ENCODE data around the gene SLC6A13.
"Not testable (repeated sequence)": the region's sequence is repeated elsewhere in the genome, so short reads cannot be mapped to it uniquely, and the experiment has no call there.

SLC6A13 gene

GRCh38 chr12:254912-255311 lies 7.7 kb downstream of the SLC6A13 start:
- DNase-seq (ENCODE audit: low spot score in 2 of 2) (no peak), ATAC-seq (ENCODE audit: low read depth) (no peak)
- Mint-ChIP-seq H3K27ac (no peak overlapping the region), H3K27me3 (peaks cover 19% of the 10 kb centered on the region), H3K9me3 (no peaks in the 10 kb centered on the region), H3K4me1 (no peaks in the 10 kb centered on the region), H3K4me3 (no peak overlapping the region), H3K36me3 (no peaks in the 10 kb centered on the region)

GRCh38 chr12:254039-254438 lies 8.6 kb downstream of the SLC6A13 start:
- Mint-ChIP-seq H3K36me3 (no peaks in the 10 kb centered on the region), H3K27ac (no peak overlapping the region), H3K27me3 (peaks cover 18% of the 10 kb centered on the region), H3K4me3 (no peak overlapping the region), H3K4me1 (no peaks in the 10 kb centered on the region), H3K9me3 (peaks cover under 1% of the 10 kb centered on the region)
- no peak for ATAC-seq (ENCODE audit: low read depth)
- no peak for DNase-seq (ENCODE audit: low spot score in 2 of 2)

- H3K27ac Mint-ChIP-seq: no peak overlapping the region
- ATAC-seq (ENCODE audit: low read depth): no peak
- H3K36me3 Mint-ChIP-seq: no peaks in the 10 kb centered on the region
- peaks cover 18% of the 10 kb centered on the region for H3K27me3 Mint-ChIP-seq
- DNase-seq (ENCODE audit: low spot score in 2 of 2): no peak
- peaks cover 1% of the 10 kb centered on the region for H3K9me3 Mint-ChIP-seq
- H3K4me3 Mint-ChIP-seq: no peak overlapping the region
- no peaks in the 10 kb centered on the region for H3K4me1 Mint-ChIP-seq
Measured at GRCh38 chr12:253116-253831, 9.4 kb downstream of the SLC6A13 start.

GRCh38 chr12:252636-253035 lies 10.0 kb downstream of the SLC6A13 start:
- Mint-ChIP-seq H3K27ac (no peak overlapping the region), H3K27me3 (peaks cover 17% of the 10 kb centered on the region), H3K9me3 (peaks cover 5% of the 10 kb centered on the region), H3K36me3 (no peaks in the 10 kb centered on the region), H3K4me1 (no peaks in the 10 kb centered on the region), H3K4me3 (no peak overlapping the region)
- DNase-seq (ENCODE audit: low spot score in 2 of 2) (no peak), ATAC-seq (ENCODE audit: low read depth) (no peak)

GRCh38 chr12:247271-247670 lies 15.4 kb downstream of the SLC6A13 start:
- Mint-ChIP-seq H3K4me3 (no peak overlapping the region), H3K9me3 (peaks cover 9% of the 10 kb centered on the region), H3K27me3 (peaks cover 11% of the 10 kb centered on the region), H3K27ac (no peak overlapping the region), H3K36me3 (peaks cover 2% of the 10 kb centered on the region), H3K4me1 (no peaks in the 10 kb centered on the region)
- ATAC-seq (ENCODE audit: low read depth) (no peak), DNase-seq (ENCODE audit: low spot score in 2 of 2) (no peak)

GRCh38 chr12:243381-243780 lies 19.3 kb downstream of the SLC6A13 start:
- H3K27ac Mint-ChIP-seq: no peak overlapping the region
- no peak overlapping the region for H3K4me3 Mint-ChIP-seq
- H3K27me3 Mint-ChIP-seq: peaks cover 24% of the 10 kb centered on the region
- DNase-seq (ENCODE audit: low spot score in 2 of 2) (no peak), ATAC-seq (ENCODE audit: low read depth) (no peak)
- peaks cover 8% of the 10 kb centered on the region for H3K9me3 Mint-ChIP-seq
- H3K4me1 Mint-ChIP-seq: peaks cover 2% of the 10 kb centered on the region
- H3K36me3 Mint-ChIP-seq: peaks cover 5% of the 10 kb centered on the region

GRCh38 chr12:242496-242895 lies 20.1 kb downstream of the SLC6A13 start:
- H3K36me3 Mint-ChIP-seq: peaks cover 5% of the 10 kb centered on the region
- no peak for ATAC-seq (ENCODE audit: low read depth)
- no peak overlapping the region for H3K4me3 Mint-ChIP-seq
- no peak for DNase-seq (ENCODE audit: low spot score in 2 of 2)
- peaks cover 2% of the 10 kb centered on the region for H3K4me1 Mint-ChIP-seq
- H3K9me3 Mint-ChIP-seq: peaks cover 4% of the 10 kb centered on the region
- peaks cover 21% of the 10 kb centered on the region for H3K27me3 Mint-ChIP-seq
- H3K27ac Mint-ChIP-seq: no peak overlapping the region

- no peak for ATAC-seq (ENCODE audit: low read depth)
- peaks cover 5% of the 10 kb centered on the region for H3K36me3 Mint-ChIP-seq
- DNase-seq (ENCODE audit: low spot score in 2 of 2): no peak
- peaks cover 21% of the 10 kb centered on the region for H3K27me3 Mint-ChIP-seq
- no peak overlapping the region for H3K4me3 Mint-ChIP-seq
- H3K9me3 Mint-ChIP-seq: peaks cover 3% of the 10 kb centered on the region
- H3K27ac Mint-ChIP-seq: no peak overlapping the region
- peaks cover 2% of the 10 kb centered on the region for H3K4me1 Mint-ChIP-seq
Measured at GRCh38 chr12:241266-241665, 21.4 kb downstream of the SLC6A13 start.

- DNase-seq (ENCODE audit: low spot score in 2 of 2) (no peak), ATAC-seq (ENCODE audit: low read depth) (no peak)
- Mint-ChIP-seq H3K27me3 (peaks cover 21% of the 10 kb centered on the region), H3K27ac (no peak overlapping the region), H3K9me3 (peaks cover 7% of the 10 kb centered on the region), H3K36me3 (peaks cover 5% of the 10 kb centered on the region), H3K4me1 (peaks cover 2% of the 10 kb centered on the region), H3K4me3 (no peak overlapping the region)
Measured at GRCh38 chr12:240566-240965, 22.1 kb downstream of the SLC6A13 start.

GRCh38 chr12:238736-239398 lies 23.8 kb downstream of the SLC6A13 start:
- peaks cover 21% of the 10 kb centered on the region for H3K27me3 Mint-ChIP-seq
- ATAC-seq (ENCODE audit: low read depth): no peak

GRCh38 chr12:238116-238515 lies 24.5 kb downstream of the SLC6A13 start:
- Mint-ChIP-seq H3K27me3 (peaks cover 18% of the 10 kb centered on the region), H3K4me3 (no peak overlapping the region), H3K27ac (no peak overlapping the region), H3K9me3 (peaks cover 9% of the 10 kb centered on the region), H3K4me1 (peaks cover 2% of the 10 kb centered on the region), H3K36me3 (peaks cover 3% of the 10 kb centered on the region)
- DNase-seq (ENCODE audit: low spot score in 2 of 2): no peak
- no peak for ATAC-seq (ENCODE audit: low read depth)

More at GRCh38 chr12:238736-239398, 23.8 kb downstream of the SLC6A13 start:
- peaks cover 9% of the 10 kb centered on the region for H3K9me3 Mint-ChIP-seq
- peaks cover 2% of the 10 kb centered on the region for H3K4me1 Mint-ChIP-seq
- H3K36me3 Mint-ChIP-seq: peaks cover 3% of the 10 kb centered on the region
- H3K27ac Mint-ChIP-seq: no peak overlapping the region
- no peak for DNase-seq (ENCODE audit: low spot score in 2 of 2)
- H3K4me3 Mint-ChIP-seq: no peak overlapping the region

- Mint-ChIP-seq H3K27me3 (peaks cover 15% of the 10 kb centered on the region), H3K9me3 (peaks cover 9% of the 10 kb centered on the region), H3K27ac (no peak overlapping the region), H3K4me3 (no peak overlapping the region), H3K4me1 (peaks cover 2% of the 10 kb centered on the region), H3K36me3 (peaks cover 3% of the 10 kb centered on the region)
- ATAC-seq (ENCODE audit: low read depth) (no peak), DNase-seq (ENCODE audit: low spot score in 2 of 2) (no peak)
Measured at GRCh38 chr12:237026-237815, 25.4 kb downstream of the SLC6A13 start.

- H3K36me3 Mint-ChIP-seq: peaks cover 3% of the 10 kb centered on the region
- no peak for ATAC-seq (ENCODE audit: low read depth)
- no peak overlapping the region for H3K4me3 Mint-ChIP-seq
- no peak overlapping the region for H3K27ac Mint-ChIP-seq
- peaks cover 9% of the 10 kb centered on the region for H3K9me3 Mint-ChIP-seq
- peaks cover 14% of the 10 kb centered on the region for H3K27me3 Mint-ChIP-seq
- peaks cover 2% of the 10 kb centered on the region for H3K4me1 Mint-ChIP-seq
- no peak for DNase-seq (ENCODE audit: low spot score in 2 of 2)
Measured at GRCh38 chr12:236445-236844, 26.2 kb downstream of the SLC6A13 start.

GRCh38 chr12:235967-236366 lies 26.7 kb downstream of the SLC6A13 start:
- not testable (repeated sequence) for ATAC-seq (ENCODE audit: low read depth); DNase-seq (ENCODE audit: low spot score in 2 of 2); H3K27ac Mint-ChIP-seq; H3K4me3 Mint-ChIP-seq; H3K9me3 Mint-ChIP-seq; H3K4me1 Mint-ChIP-seq; H3K36me3 Mint-ChIP-seq
- H3K27me3 Mint-ChIP-seq: peaks cover 14% of the 10 kb centered on the region

All from memory B cell (primary cell).